Measurements from ENCODE around the gene DGAT2. TPM values are rescaled to one million over a fixed set of nuclear protein-coding genes. Genes with fewer than 3 reads are reported as not detected.

The DGAT2 gene
- total and polyA plus RNA-seq, 4 donors, result 57.2 to 152 (median 108) TPM

- TF ChIP-seq REST (IDR thresholded peaks at IDR 0.05), result no peak
Measured at GRCh38 chr11:75778962-75779361, 10.4 kb downstream of the DGAT2 start (continued).

DNA sequence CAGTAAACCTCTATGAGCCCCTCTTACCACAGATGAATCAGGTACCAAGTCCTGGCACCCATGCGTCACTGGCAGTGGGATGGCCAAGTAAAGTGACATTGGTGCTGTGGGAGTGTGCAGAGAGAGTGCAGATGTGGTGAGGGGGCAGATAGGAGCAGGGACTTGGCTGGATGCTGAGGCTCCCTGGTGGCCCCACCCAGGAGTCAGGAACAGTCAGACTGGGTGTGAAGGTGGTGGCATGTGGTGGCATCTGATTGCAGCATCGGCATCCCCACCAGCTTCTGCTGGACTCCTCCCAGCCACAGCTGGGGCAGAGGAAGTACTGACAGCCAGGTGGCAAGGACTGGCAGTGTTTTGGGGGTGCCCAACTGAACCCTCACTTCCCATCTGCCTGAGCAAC is 11.4 kb downstream of the DGAT2 start:
- TF ChIP-seq REST (IDR thresholded peaks at IDR 0.05), result no peak
- no peak for TF ChIP-seq HNF4G (IDR thresholded peaks at IDR 0.05)
- TF ChIP-seq SP1 (IDR thresholded peaks at IDR 0.05), result no peak
- no peak for TF ChIP-seq FOXA2 (IDR thresholded peaks at IDR 0.05)
- no peak for TF ChIP-seq GABPA (IDR thresholded peaks at IDR 0.05 in 1 of 2, conservative IDR thresholded peaks at IDR 0.05 in 1 of 2)
- TF ChIP-seq, protein P1, sequence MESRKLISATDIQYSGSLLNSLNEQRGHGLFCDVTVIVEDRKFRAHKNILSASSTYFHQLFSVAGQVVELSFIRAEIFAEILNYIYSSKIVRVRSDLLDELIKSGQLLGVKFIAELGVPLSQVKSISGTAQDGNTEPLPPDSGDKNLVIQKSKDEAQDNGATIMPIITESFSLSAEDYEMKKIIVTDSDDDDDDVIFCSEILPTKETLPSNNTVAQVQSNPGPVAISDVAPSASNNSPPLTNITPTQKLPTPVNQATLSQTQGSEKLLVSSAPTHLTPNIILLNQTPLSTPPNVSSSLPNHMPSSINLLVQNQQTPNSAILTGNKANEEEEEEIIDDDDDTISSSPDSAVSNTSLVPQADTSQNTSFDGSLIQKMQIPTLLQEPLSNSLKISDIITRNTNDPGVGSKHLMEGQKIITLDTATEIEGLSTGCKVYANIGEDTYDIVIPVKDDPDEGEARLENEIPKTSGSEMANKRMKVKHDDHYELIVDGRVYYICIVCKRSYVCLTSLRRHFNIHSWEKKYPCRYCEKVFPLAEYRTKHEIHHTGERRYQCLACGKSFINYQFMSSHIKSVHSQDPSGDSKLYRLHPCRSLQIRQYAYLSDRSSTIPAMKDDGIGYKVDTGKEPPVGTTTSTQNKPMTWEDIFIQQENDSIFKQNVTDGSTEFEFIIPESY (IDR thresholded peaks at IDR 0.05), result no peak
- TF ChIP-seq, protein P2, sequence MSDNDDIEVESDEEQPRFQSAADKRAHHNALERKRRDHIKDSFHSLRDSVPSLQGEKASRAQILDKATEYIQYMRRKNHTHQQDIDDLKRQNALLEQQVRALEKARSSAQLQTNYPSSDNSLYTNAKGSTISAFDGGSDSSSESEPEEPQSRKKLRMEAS (IDR thresholded peaks at IDR 0.05), result no peak
- TF ChIP-seq JUND (IDR thresholded peaks at IDR 0.05), result no peak
- TF ChIP-seq, protein P3, sequence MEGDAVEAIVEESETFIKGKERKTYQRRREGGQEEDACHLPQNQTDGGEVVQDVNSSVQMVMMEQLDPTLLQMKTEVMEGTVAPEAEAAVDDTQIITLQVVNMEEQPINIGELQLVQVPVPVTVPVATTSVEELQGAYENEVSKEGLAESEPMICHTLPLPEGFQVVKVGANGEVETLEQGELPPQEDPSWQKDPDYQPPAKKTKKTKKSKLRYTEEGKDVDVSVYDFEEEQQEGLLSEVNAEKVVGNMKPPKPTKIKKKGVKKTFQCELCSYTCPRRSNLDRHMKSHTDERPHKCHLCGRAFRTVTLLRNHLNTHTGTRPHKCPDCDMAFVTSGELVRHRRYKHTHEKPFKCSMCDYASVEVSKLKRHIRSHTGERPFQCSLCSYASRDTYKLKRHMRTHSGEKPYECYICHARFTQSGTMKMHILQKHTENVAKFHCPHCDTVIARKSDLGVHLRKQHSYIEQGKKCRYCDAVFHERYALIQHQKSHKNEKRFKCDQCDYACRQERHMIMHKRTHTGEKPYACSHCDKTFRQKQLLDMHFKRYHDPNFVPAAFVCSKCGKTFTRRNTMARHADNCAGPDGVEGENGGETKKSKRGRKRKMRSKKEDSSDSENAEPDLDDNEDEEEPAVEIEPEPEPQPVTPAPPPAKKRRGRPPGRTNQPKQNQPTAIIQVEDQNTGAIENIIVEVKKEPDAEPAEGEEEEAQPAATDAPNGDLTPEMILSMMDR (IDR thresholded peaks at IDR 0.05; ENCODE audit: low read depth, low read length, missing input control), result no peak
- TF ChIP-seq EGR1 (IDR thresholded peaks at IDR 0.05; ENCODE audit: low read depth in 2 of 2), result no peak
- TF ChIP-seq NR2F2 (IDR thresholded peaks at IDR 0.05), result no peak
- no peak for TF ChIP-seq FOXA1 (IDR thresholded peaks at IDR 0.05)
- no peak overlapping the region for H3K9ac ChIP-seq (ENCODE audit: low read depth in 1 of 2, low read length in 2 of 2)
- WGBS, result 70% methylated on average over 2 of the region's 2 CpGs
- no peak overlapping the region for H3K4me3 ChIP-seq (ENCODE audit: low read depth in 1 of 3, low read length in 3 of 3)
- H3K27me3 ChIP-seq (ENCODE audit: control insufficient read depth in 4 of 4, insufficient read depth in 4 of 4, low read length in 3 of 4), result no peaks in the 10 kb centered on the region
- no peak overlapping the region for H3K27ac ChIP-seq (ENCODE audit: low read depth in 1 of 2, low read length in 2 of 2)
- peaks cover 16 to 87% (median 60%) of the 10 kb centered on the region in 4 donors for H3K4me1 ChIP-seq (ENCODE audit: control insufficient read depth in 4 of 4, insufficient read depth in 4 of 4, low read length in 3 of 4)
- H3K36me3 ChIP-seq (ENCODE audit: control insufficient read depth in 4 of 4, insufficient read depth in 3 of 4, low read depth in 1 of 4, low read length in 3 of 4), result peaks cover 0 to 2% (median 0%) of the 10 kb centered on the region in 4 donors
- no peak for DNase-seq (ENCODE audit: low spot score)
- H3K9me3 ChIP-seq (ENCODE audit: control insufficient read depth in 4 of 4, low read length in 3 of 4), result no peaks in the 10 kb centered on the region

Data from liver (tissue), 9 donors.